Stimulated activated CD4-positive, alpha-beta T cell treated with anti-CD3 and anti-CD28 coated beads, Interleukin-12 subunit alpha, Interleukin-12 subunit beta, amount 100 ng/mL, for 48 hours (primary cell): ENCODE results near the gene ZC3H12A.

Source experiments
- DNase-seq, 3 donors: peaks; one replicate each; pipeline ENCODE4 v3.0.0-alpha.2; 2020; ENCODE audit warnings: low read depth in 2 of 3, low spot score in 1 of 3

The ZC3H12A gene

DNA sequence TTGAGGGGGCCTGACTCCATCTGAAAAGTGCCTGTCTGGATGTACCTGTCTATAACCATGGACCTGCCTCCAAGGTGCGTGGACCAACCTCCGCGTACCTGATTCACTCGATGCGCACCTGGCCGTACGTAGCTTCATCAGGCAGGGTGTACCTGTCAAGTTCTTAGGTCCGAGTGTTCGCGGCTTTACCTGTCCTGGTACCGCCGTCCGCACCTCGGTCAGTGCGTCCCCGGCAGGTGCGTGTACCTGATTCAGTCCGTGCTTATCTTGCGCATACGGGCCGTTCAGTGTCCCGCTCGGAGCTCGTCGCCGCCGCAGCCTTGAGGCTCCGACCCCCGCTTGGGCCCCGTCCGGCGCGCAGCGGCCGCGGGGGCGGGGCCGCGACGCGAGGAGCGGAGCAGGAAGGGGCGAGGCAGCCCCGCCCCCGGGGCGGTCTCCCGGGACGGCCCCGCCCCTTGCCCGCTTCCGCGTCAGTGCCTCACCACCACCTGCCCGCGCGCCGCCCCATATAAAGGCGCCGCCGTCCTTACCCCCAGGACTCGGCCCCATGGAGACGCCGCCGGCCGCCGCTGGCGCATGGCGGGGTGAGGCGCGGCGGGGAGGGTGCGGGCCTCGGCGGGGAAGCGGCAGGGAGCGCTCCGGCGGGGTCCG is at the start of gene ZC3H12A:
Gene ZC3H12A, plus strand, starts transcription at position 535 of the 651 bp plus-strand sequence. CDS start 917 bp downstream, outside the sequence.
- peak; percentile 82 to 89 (median 84) for DNase-seq

DNA sequence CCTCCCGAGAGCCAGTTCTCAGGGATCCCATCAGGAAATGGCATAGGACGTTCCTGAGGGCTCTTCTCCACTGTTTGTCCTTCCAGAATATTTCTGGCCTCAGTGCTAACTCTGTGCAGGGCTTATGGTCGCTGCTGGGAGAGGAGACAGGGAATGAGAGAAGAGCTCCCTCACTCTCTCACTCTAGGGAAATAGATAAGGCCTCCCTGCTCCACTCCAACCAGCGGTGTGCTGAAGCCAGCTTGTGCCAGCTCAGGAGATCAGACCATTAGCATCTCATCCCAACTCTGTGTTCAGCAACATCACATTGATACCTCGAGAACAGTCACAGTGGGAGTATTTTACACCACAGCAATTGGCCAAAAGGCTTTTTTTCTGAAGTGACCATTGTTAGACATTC is 49.2 kb upstream of the ZC3H12A start:
- no peak for DNase-seq

DNA sequence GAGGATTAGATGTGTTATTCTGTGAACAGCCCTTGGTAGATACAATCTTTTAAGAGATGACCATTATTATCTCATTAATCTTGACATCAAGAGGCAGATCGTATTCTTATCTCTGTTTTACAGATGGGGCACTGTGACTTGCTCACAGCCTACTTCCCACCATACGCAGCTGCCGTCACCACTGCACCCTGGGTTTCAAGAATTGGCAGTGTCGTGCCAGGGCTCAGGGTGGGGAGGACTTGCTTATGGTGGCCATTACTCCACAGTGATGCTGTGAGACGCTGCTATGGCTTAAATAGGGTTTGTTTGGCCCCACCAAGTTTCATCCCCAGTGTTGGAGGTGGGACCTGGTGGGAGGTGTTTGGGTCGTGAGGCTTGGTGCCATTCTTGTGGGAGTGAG is 45.4 kb upstream of the ZC3H12A start:
- DNase-seq: no peak

DNA sequence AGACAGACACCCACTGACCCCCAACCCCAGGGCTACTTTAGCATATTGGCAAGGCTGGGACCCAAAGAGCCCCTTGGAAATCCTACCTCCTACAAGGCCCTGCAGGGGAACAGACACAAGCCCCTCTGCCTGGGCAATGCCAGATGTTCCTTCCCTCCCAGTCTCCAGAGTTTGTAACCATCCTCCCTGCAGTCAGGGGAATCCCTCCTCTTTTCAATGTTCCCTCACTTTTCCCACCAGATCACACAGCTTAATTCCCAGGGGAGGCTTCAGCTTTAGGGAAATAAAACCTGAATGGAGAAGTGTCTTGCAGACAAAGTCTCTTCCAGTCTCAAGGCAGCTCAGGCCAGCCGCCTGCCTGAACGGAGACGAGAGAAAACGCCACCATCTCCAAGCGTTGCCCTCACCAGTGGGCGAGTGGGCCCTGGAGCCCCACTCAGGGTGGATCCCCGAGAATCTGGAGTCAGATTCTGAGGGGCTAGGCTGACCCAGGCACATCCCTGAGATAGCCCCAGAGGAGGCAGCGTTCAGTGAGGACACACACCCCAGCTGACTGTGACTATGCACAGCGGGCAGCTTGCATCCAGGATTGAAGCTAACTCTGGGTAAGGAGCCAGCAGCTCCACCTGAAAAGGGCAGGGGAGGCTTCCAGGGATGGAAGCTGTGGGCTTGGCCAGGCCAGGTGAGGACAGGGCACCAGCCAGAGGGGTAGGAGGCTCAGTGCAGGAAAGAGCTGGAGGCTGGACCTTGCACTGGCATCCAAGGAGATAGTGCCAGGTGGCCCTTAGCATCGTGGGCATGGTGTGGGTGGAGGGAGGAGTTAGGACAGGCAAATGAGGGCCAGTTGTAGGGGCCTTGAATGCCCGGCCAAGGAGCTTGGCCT is 44.0 kb upstream of the ZC3H12A start:
- no peak for DNase-seq

DNA sequence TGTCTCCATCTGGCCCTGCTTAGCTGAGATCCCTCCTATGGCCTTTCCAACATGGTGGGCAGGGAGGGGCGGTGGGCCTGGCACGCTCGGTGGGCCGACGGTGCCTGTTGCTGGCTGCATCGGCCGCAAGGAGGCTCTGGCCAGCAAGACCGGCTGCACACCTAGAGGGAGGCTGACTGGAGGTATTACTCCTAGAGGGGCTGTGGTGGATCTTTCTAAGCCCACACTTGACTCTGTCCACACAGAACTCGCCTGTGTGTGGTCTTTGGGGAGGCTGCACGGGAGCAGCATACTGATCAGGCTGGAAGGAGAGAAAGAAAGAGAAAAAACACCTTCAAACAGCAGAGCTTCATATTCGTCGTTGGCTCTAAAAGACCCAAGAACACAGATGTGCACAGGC is 41.7 kb upstream of the ZC3H12A start:
- no peak for DNase-seq

DNA sequence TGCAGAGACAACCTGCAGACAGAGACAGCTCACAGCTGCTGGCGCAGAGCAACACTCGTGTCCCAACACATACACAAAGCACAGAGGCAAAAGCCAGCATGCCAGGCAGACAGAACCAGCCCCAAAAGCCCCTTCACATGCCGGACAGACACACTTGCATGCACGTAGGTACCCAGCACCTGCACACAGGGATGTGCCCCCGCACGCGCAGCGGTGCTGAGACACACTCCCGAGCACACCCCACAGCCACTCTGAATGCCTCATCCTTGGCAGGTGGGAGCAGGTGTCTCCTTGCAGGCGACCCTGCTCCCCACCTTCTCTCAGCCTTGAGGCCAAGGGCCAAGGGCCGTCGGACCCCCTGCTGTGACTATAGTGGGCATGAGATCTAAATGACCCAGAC is 41.2 kb upstream of the ZC3H12A start:
- no peak for DNase-seq

DNA sequence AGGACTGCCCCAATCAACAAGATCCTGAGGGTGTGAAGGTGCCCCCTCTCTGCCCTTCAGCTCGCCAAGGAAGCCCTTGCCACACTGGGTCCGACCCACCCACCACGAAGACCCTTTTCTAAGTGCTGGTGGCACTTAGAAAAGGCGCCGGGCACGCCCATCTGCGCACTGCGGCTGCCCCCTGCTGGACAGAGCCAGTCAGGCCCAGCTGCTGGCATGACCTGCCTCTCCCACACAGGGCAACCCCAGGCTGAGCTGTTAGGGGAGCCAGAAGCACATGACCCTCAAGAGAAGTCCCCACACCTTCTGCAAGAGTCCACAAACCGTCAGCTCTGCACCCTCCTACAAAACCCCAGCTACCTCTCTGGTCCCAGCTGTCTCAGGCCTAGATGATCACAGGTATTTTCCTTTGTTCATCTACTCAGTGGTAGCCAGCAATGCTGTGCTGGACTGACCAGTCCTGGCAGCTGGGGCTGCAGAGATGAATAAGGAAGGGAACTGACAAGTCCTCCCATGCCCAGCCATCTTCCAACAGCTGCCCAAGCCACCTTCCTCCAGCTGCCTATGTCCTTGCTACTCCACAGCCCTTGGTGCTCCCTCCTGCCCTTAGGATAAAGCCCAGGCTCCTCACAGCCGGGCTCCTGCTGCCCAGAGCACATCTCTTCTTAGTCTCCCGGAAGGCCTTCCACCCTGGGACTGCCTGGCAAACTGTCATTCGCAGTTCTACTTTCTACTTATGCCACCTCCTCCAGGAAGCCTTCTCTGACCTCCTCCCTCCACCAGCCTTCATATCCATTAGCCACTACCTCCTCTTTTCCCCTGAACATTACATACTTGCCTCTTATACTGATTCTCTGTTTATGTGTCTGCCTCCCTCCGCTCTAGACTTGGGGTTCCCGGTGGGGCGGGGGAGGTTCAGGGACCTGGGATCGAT is 39.8 kb upstream of the ZC3H12A start:
- DNase-seq: peak; percentile 55 to 70 (median 66)

DNA sequence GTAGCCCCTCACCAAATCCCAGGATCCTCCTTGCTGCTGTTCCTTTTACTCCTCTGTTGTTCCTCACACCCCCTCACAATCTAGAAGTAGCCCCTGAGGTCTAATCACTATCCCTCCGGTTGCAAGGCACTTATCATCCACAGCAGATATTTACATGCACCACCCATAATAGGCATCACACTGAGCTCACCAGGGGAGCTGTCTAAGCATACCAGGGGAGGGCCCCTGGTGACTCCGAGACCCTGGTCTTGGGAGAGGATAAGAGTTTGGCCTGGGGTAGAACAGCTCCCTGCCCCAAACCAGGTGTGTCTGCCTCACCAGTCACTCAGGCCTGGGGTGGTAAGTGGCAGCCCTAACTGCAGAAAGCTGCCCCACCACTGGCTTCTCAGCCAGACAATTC is 37.3 kb upstream of the ZC3H12A start:
- no peak for DNase-seq

DNA sequence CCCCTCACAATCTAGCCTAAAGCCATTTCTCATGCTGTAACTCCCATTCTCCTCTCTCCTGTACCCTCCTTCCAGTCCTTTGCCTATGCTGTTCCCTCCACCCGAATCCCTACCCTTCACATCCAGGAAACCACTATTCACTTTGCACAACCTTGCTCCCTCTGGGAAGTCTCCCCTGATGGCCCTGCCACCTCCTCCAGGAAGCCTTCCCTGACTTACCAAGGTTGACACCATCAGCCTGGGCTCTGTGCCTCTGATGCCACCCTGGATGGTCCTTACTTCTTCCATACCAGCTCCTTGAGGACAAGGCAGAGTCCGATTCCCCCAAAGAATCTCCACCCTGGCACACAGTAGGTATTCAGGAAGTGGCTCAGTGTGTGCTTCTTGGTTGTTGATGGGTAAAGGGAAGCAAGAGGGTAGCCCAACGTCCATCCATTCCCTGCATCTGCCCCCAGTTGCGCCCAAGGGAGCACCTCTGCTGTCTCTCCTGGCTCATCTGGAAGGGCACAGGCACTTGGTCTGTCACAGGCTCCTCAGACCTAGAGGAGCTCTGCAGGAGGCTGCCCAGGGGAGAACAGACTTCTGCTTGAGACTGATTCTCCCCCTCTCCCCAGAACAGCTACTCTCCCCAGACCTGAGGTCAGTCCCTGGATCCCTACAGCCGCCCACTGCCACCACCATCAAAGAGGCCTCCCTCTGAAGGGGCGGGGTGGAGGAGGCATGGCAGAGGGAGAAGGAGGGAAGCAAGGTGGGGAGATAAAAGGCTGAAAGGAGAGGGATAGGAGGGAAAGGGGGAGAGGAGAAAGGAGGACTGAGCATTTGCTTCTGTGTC is 36.1 kb upstream of the ZC3H12A start:
- no peak for DNase-seq

DNA sequence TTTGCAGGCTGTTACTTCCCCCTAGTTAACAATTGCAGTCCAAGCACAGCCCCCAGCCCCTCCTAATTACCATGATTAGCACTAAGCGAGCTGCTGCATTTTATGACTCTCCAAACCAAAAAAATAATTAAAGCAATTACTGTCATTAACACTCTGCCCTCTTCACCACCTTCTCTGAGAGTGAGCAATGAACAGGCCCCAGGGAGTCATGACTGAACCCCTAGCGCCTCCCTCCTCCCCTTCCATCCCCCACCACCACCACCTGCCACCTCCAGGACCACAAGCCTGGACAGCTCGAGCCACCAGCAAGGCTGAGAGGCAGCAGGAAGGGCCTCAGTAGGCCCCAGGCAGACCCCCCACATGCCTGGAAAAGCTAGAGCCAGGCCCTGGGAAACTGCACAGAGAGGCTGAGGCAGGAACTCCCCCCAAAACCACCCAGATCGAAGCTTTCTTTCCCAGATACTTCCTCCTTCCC is 35.5 kb upstream of the ZC3H12A start:
- no peak for DNase-seq

DNA sequence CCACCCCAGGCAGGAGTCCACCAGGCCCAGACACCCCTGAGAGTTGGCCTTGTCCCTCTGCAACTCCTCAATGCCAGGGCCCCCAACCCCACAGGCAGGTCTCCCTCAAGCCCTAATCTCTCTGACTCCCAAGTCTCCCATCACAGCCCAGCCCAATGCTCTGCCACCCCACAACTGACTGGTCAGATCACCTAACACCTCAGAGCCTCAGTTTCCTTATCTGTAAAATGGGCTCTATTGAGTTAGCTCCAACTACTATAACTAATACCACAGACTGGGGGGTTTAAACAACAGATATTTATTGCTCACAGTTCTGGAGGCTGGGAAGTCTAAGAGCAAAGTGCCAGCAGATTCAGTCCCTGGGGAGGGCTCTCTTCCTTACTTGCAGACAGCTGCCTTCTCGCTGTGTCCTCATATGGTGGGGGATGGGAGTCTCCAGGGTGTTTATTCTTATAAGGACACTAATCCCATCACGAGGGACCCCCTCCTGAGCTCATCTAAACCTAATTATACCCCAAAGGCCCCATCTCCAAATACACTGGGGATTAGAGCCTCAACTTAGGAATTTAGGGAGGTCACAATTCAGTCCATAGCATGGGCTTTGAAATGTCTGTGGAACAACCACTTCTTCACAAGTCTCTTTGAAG is 34.9 kb upstream of the ZC3H12A start:
- DNase-seq: no peak

DNA sequence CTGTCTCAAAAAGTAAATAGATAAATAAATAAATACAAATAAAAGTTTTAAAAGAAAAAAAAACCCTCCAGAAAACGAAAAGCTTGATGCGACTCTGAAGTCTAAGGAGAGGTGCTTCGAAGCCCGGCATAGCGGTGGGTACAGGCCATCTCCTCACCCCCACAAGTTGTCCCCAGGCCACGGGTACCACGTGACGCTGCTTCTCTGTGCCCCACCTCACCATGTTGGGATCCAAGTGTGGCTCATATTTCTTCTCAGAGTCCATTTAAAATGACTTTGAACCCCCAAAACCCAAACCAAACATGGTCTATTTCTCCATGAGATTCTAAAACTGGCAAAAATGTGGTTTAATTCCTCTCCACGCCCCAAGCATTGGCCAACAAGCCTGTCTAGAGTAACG is 32.9 kb upstream of the ZC3H12A start:
- no peak for DNase-seq

DNA sequence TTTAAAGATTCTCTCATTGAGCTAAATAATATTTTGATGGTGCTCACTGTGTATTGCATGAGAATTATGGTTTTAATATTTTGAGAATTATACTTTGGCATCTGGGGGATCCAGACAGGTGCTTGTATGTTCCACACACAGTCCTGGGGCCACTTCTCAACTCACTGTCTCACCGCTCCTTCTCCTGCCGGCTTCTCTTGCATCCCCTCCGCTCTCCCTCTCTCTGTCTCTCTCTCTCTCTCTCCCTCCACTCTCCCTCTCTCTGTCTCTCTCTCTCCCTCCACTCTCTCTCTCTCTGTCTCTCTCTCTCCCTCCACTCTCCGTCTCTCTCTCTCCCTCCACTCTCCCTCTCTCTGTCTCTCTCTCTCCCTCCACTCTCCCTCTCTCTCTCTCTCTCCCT is 32.2 kb upstream of the ZC3H12A start:
- DNase-seq: no peak

DNA sequence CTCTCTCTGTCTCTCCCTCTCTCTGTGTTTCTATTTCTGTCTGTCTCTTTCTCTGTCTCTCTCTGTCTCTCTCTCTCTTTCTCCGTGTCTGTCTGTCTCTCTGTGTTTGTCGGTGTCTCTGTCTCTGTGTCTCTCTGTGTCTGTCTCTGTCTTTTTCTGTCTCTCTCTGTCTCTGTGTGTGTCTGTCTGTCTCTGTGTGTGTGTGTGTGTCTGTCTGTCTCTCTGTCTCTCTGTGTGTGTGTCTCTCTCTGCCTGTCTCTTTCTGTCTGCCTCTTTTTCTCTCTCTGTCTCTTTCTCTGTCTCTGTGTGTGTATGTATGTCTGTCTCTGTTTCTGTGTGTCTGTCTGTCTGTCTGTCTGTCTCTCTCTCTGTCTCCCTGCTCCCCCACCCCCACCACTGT is 31.7 kb upstream of the ZC3H12A start:
- no peak for DNase-seq

DNA sequence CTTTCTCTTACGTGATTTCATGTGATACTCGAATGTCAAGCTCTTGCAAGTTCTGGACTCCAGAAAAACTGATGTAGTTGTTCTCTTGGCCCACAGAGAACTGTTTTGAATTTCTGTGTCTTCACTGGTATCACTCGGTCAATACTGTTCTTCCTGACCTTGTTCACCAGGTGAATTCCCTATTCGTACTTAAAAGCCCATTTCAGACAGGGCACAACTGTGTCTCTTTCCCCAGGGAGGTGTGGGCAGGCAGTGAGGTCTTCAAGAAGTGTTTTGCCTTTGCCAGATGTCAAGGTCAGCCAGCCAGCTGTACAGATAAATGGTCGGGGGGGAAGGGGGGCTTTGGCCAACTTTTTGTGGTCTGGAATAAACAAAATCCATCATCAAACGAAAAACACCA is 27.5 kb upstream of the ZC3H12A start:
- DNase-seq: no peak

DNA sequence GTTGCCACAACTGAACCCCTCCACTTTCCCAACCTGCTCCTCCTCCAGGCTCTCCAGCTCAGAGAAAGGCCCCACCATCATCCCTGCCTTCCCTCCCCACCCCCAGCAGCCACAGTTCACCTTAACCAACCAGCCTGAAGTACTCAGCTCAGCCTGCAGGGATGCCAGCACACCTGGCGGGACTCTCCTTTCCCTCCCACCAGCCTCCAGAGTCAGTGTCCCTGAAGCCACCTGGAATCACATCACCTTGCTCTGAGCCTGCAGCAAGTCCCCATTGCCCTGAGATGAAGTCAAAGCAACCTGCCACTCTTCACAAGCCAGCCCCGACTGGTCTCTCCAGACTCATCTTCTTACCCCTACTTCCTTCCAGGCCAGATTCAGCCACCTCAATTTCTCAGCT is 26.2 kb upstream of the ZC3H12A start:
- no peak for DNase-seq

DNA sequence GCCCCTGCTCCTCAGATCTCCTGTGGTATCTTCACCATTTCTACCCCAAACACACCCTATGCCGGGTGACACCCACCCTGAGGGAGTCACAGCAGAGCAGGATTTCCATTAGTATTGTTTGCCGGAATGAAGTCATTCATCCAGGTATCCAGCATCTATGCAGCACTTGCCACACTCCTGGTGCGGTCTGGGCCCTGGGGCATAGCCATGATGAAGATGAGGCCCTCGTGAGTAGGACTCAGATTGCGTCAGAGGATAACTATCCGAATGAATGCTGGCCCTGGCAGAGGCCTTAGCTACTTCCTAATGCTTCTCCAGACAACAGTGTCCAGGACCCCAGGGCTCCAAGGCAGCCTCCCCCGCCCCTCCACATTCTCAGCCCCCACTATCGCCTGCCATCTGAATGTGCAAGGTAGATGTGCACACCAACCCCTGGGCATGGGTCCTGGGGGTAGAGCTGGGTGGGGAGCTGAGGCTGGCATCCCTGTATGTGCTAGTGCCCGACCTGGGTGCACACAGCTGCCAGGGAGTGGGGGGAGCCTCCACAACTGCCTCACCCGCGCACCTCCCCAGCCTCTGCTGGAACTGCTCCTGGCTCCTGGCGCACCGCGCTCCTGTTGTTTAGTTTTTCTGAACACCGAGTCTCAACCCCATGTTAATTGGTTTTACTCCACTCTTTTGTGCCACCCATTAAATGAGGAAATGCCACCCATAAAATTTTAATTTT is 25.5 kb upstream of the ZC3H12A start:
- DNase-seq: no peak

DNA sequence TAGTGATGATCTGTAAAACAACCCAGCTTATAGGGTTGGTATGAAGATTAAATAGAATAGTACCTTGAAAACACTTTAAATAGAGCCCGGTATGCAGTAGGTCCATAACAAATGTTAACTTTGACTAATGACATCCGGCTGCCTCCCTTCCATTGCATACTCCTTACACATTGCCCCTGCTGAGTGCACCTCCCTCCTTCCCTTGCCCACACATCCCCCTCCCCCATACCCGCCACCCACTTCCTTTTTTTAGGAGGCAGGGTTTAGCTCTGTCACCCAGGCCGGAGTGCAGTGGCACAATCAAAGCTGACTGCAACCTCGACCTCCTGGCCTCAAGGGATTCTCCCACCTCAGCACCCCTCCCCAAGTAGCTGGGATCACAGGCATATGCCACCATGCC is 24.4 kb upstream of the ZC3H12A start:
- no peak for DNase-seq

DNA sequence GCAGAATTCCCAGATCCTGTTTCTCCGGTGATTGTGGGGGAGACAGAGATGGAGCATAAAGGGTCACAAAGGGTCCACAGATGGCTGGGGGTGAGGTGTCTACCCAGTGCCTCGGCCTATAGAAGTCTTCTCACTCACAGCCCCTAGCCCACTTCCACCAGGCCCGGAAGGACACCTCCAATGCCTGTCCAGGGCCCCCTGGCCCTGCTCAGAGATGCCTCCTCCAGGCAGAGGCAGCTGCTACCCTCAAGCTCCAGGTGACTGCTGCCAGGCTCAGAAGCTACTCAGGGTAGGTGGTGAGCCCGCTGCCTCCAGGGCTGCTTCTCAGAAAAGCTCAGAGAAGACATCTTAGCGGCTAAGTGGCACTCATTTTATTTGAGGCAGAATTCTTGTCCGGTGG is 22.0 kb upstream of the ZC3H12A start:
- no peak for DNase-seq
